Measurements from ENCODE around the gene KIF1C. TPM values are rescaled to one million over a fixed set of nuclear protein-coding genes. Genes with fewer than 3 reads are reported as not detected.

KIF1C gene
- polyA plus RNA-seq, 3 donors = 3.6 to 12.0 (median 3.9) TPM

DNA sequence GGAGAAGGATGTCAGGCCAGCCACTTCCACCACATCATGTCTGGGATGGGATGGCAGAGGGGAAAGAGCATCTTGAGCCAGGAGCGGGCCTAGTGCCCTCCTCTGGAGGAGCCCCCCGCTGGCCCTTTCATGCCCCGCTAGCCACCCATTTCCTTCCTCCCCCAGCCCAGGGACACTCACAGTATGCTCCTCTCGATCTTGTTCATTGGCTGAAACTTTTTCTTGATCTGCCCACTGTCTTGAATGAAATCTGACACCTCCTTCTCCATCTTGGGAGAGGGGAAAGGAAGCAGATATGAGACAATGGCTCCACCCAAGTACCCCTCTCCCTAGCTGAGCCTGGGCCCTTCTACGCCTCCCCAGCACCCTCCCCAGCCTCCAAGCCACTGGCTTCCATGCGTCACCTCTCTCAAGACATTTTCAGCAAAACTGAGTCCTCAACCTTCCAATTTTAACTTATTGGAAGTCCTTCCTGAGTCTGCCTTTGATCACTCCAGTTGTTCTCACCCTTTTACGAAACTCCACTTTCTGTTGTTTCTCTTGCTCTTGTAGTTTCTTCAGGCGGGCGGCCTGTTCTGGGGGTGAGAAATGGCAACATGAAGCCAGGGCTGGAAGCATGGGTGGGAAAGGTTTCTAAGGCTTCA is 37.3 kb upstream of the KIF1C start:
- H3K9me3 ChIP-seq (replicated peaks in 1 of 2; ENCODE audit: control insufficient read depth in 1 of 2, insufficient read depth in 1 of 2, low read length in 2 of 2) = no peaks in the 10 kb centered on the region
- intact Hi-C loops (cut with micrococcal nuclease) = no loop called here
- no peak overlapping the region for H3K27ac ChIP-seq (ENCODE audit: low read depth in 1 of 2, low read length in 2 of 2)
- H3K36me3 ChIP-seq (replicated peaks in 1 of 2; ENCODE audit: control insufficient read depth in 1 of 2, insufficient read depth in 2 of 2, low read length in 2 of 2) = peaks cover 18 to 21% of the 10 kb centered on the region in 2 donors
- WGBS (ENCODE audit: insufficient coverage) = 88% methylated on average over 6 of the region's 9 CpGs
- no peak overlapping the region for H3K9ac ChIP-seq (ENCODE audit: insufficient read depth, low read length, poor library complexity, severe bottlenecking)
- Mint-ChIP-seq H3K27me3 (ENCODE audit: low read depth in 3 of 3) (peaks cover 0 to 2% (median 0%) of the 10 kb centered on the region in 3 donors), H3K27ac (peak overlapping the region in 2 of 7 donors; percentile 28 to 73), H3K4me1 (peaks cover 20% of the 10 kb centered on the region), H3K9me3 (peaks cover 0 to 2% (median 0%) of the 10 kb centered on the region in 7 donors), H3K36me3 (peaks cover 29 to 49% of the 10 kb centered on the region in 2 donors), H3K4me3 (no peak overlapping the region)
- no peak overlapping the region for H3K4me3 ChIP-seq (replicated peaks in 1 of 3; ENCODE audit: low read depth in 2 of 3, low read length in 3 of 3)
- no peak overlapping the region for H2AFZ ChIP-seq (ENCODE audit: insufficient read depth, low read depth, low read length, poor library complexity, severe bottlenecking)
- no peak for TF ChIP-seq CTCF (IDR thresholded peaks at IDR 0.05)
- H4K20me1 ChIP-seq (ENCODE audit: insufficient read depth, low read length) = no peaks in the 10 kb centered on the region
- no peaks in the 10 kb centered on the region for H3K27me3 ChIP-seq (ENCODE audit: control insufficient read depth in 2 of 2, insufficient read depth in 2 of 2, low read length in 2 of 2)
- DNase-seq = no peak
- H3K79me2 ChIP-seq (ENCODE audit: insufficient read depth, low read length) = peaks cover 9% of the 10 kb centered on the region
- no peak overlapping the region for H3K4me2 ChIP-seq (replicated peaks; ENCODE audit: extremely low read depth, low read length, poor library complexity, severe bottlenecking)
- peaks cover 3 to 17% of the 10 kb centered on the region in 2 donors for H3K4me1 ChIP-seq (ENCODE audit: control insufficient read depth in 1 of 2, insufficient read depth in 2 of 2, low read length in 2 of 2)

GRCh38 chr17:4965311-4965986 is 32.3 kb upstream of the KIF1C start:
- Histone ChIP-seq H3K4me1 (ENCODE audit: control insufficient read depth in 1 of 2, insufficient read depth in 2 of 2, low read length in 2 of 2) (peaks cover 33 to 56% of the 10 kb centered on the region in 2 donors), H3K9me3 (replicated peaks in 1 of 2; ENCODE audit: control insufficient read depth in 1 of 2, insufficient read depth in 1 of 2, low read length in 2 of 2) (no peaks in the 10 kb centered on the region), H3K27ac (ENCODE audit: low read depth in 1 of 2, low read length in 2 of 2) (peak overlapping the region; percentile 94 to 96), H4K20me1 (ENCODE audit: insufficient read depth, low read length) (no peaks in the 10 kb centered on the region), H3K9ac (ENCODE audit: insufficient read depth, low read length, poor library complexity, severe bottlenecking) (no peak overlapping the region), H3K4me2 (replicated peaks; ENCODE audit: extremely low read depth, low read length, poor library complexity, severe bottlenecking) (no peak overlapping the region), H3K36me3 (replicated peaks in 1 of 2; ENCODE audit: control insufficient read depth in 1 of 2, insufficient read depth in 2 of 2, low read length in 2 of 2) (peaks cover 19 to 24% of the 10 kb centered on the region in 2 donors), H3K4me3 (replicated peaks in 1 of 3; ENCODE audit: low read depth in 2 of 3, low read length in 3 of 3) (no peak overlapping the region), H2AFZ (ENCODE audit: insufficient read depth, low read depth, low read length, poor library complexity, severe bottlenecking) (no peak overlapping the region), H3K79me2 (ENCODE audit: insufficient read depth, low read length) (peaks cover 30% of the 10 kb centered on the region), H3K27me3 (ENCODE audit: control insufficient read depth in 2 of 2, insufficient read depth in 2 of 2, low read length in 2 of 2) (no peaks in the 10 kb centered on the region)
- Mint-ChIP-seq H3K27ac (no peak overlapping the region), H3K9me3 (peaks cover 0 to 2% (median 0%) of the 10 kb centered on the region in 7 donors), H3K4me3 (no peak overlapping the region), H3K36me3 (peaks cover 33 to 42% of the 10 kb centered on the region in 2 donors), H3K27me3 (ENCODE audit: low read depth in 3 of 3) (peaks cover 0 to 4% (median 0%) of the 10 kb centered on the region in 3 donors), H3K4me1 (peaks cover 25% of the 10 kb centered on the region)
- WGBS (ENCODE audit: insufficient coverage) = 93% methylated on average over 8 of the region's 15 CpGs
- DNase-seq = no peak
- intact Hi-C loops (cut with micrococcal nuclease) = no loop called here
- no peak for TF ChIP-seq CTCF (IDR thresholded peaks at IDR 0.05)
